Ovary (tissue), 3 donors: Measurements from ENCODE around the gene CAMTA1.

Experiments used
- POLR2A ChIP-seq: fragments of 450-650 bp; IDR thresholded peaks from one replicate; pipeline ENCODE4 v1.6.1; 2017; ENCODE audit warnings: antibody characterized with exemption, mild to moderate bottlenecking, moderate library complexity
- TF ChIP-seq, protein P1 (sequence below), 3 donors: fragments of 450-650 bp in 2 of 3; fragments of 200-600 bp in 1 of 3; IDR thresholded peaks; one replicate each; pipeline versions ENCODE4 v1.5.1 to v1.8.0; 2016 to 2022; ENCODE audit warnings: antibody characterized with exemption in 3 of 3, mild to moderate bottlenecking in 1 of 3
- donor health status: DM: no; HTN: no; CAD: no.

- no peak for TF ChIP-seq POLR2A
- TF ChIP-seq, protein P1, sequence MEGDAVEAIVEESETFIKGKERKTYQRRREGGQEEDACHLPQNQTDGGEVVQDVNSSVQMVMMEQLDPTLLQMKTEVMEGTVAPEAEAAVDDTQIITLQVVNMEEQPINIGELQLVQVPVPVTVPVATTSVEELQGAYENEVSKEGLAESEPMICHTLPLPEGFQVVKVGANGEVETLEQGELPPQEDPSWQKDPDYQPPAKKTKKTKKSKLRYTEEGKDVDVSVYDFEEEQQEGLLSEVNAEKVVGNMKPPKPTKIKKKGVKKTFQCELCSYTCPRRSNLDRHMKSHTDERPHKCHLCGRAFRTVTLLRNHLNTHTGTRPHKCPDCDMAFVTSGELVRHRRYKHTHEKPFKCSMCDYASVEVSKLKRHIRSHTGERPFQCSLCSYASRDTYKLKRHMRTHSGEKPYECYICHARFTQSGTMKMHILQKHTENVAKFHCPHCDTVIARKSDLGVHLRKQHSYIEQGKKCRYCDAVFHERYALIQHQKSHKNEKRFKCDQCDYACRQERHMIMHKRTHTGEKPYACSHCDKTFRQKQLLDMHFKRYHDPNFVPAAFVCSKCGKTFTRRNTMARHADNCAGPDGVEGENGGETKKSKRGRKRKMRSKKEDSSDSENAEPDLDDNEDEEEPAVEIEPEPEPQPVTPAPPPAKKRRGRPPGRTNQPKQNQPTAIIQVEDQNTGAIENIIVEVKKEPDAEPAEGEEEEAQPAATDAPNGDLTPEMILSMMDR (IDR thresholded peaks at IDR 0.05) = no peak
Observed at GRCh38 chr1:6886523-6886922, 101.3 kb downstream of the CAMTA1 start.
